WERI-Rb-1 (cell line): ENCODE measurements around the gene ZNF597.

Experiments used
- DNase-seq: peaks from one replicate; pipeline ENCODE4 v3.0.0-alpha.2; 2020
- H3K27ac ChIP-seq: fragments of 250-450 bp; sonication (Bioruptor Pico); 2 replicates; pipeline ENCODE4 v1.5.1; 2020; ENCODE audit warnings: mild to moderate bottlenecking, moderate library complexity
- H3K27me3 ChIP-seq: fragments of 250-450 bp; sonication (Bioruptor Pico); 2 replicates; pipeline ENCODE4 v1.5.1; 2021; ENCODE audit warnings: mild to moderate bottlenecking, low read depth, moderate library complexity; ENCODE audit not compliant: insufficient read depth, severe bottlenecking
- H3K36me3 ChIP-seq: fragments of 250-450 bp; sonication (Bioruptor Pico); 2 replicates; pipeline ENCODE4 v1.5.1; 2020; ENCODE audit warnings: mild to moderate bottlenecking, moderate library complexity
- H3K4me3 ChIP-seq: 2 replicates; pipeline ENCODE4 v1.5.1; 2011; ENCODE audit warnings: low read depth, mild to moderate bottlenecking, control low read depth, low read length
- H3K9me3 ChIP-seq: fragments of 250-450 bp; sonication (Bioruptor Pico); 2 replicates; pipeline ENCODE4 v1.5.1; 2021; ENCODE audit warnings: mild to moderate bottlenecking, moderate library complexity; ENCODE audit not compliant: severe bottlenecking
- CTCF ChIP-seq: IDR thresholded peaks from 2 replicates; pipeline ENCODE4 v1.5.1; 2011; ENCODE audit warnings: low read depth, mild to moderate bottlenecking, control low read depth, inconsistent platforms, low read length

The ZNF597 gene

GRCh38 chr16:3470723-3471122, 27.4 kb upstream of the ZNF597 start:
- DNase-seq, result no peak
- H3K27me3 ChIP-seq, result no peaks in the 10 kb centered on the region
- no peaks in the 10 kb centered on the region for H3K9me3 ChIP-seq
- peaks cover 6% of the 10 kb centered on the region for H3K36me3 ChIP-seq
- H3K4me3 ChIP-seq, result no peak overlapping the region
- H3K27ac ChIP-seq, result no peak overlapping the region
- TF ChIP-seq CTCF, result no peak

GRCh38 chr16:3469736-3470135, 26.4 kb upstream of the ZNF597 start:
- DNase-seq, result no peak
- H3K27me3 ChIP-seq, result no peaks in the 10 kb centered on the region
- H3K9me3 ChIP-seq, result no peaks in the 10 kb centered on the region
- no peak overlapping the region for H3K27ac ChIP-seq
- TF ChIP-seq CTCF, result no peak
- no peak overlapping the region for H3K4me3 ChIP-seq
- peaks cover 6% of the 10 kb centered on the region for H3K36me3 ChIP-seq

- Histone ChIP-seq H3K27me3 (no peaks in the 10 kb centered on the region), H3K9me3 (no peaks in the 10 kb centered on the region), H3K36me3 (peaks cover 6% of the 10 kb centered on the region), H3K27ac (no peak overlapping the region), H3K4me3 (no peak overlapping the region)
- no peak for TF ChIP-seq CTCF
- no peak for DNase-seq
These were observed 25.2 kb upstream of the ZNF597 start for GRCh38 chr16:3468501-3468900.

GRCh38 chr16:3467921-3468320, 24.6 kb upstream of the ZNF597 start:
- Histone ChIP-seq H3K4me3 (no peak overlapping the region), H3K27me3 (no peaks in the 10 kb centered on the region), H3K27ac (no peak overlapping the region), H3K36me3 (peaks cover 6% of the 10 kb centered on the region), H3K9me3 (no peaks in the 10 kb centered on the region)
- DNase-seq, result no peak
- TF ChIP-seq CTCF, result no peak

- peaks cover 8% of the 10 kb centered on the region for H3K36me3 ChIP-seq
- no peak overlapping the region for H3K27ac ChIP-seq
- TF ChIP-seq CTCF, result no peak
- no peak overlapping the region for H3K4me3 ChIP-seq
- no peak for DNase-seq
- H3K27me3 ChIP-seq, result no peaks in the 10 kb centered on the region
- no peaks in the 10 kb centered on the region for H3K9me3 ChIP-seq
These were observed 23.9 kb upstream of the ZNF597 start for GRCh38 chr16:3467182-3467581.

- no peak for DNase-seq
- no peaks in the 10 kb centered on the region for H3K9me3 ChIP-seq
These were observed 22.7 kb upstream of the ZNF597 start for GRCh38 chr16:3465911-3466584.

More at GRCh38 chr16:3465911-3466584, 22.7 kb upstream of the ZNF597 start:
- Histone ChIP-seq H3K27me3 (no peaks in the 10 kb centered on the region), H3K27ac (no peak overlapping the region), H3K36me3 (peaks cover 8% of the 10 kb centered on the region), H3K4me3 (no peak overlapping the region)
- TF ChIP-seq CTCF, result no peak
